CD14-positive monocyte (primary cell): ENCODE results near the gene SZT2. TPM values are rescaled to one million over a fixed set of nuclear protein-coding genes. Genes with fewer than 3 reads are reported as not detected.

Experiments used
- DNase-seq, 3 donors: peaks; one replicate each; pipeline ENCODE4 v3.0.0-alpha.2; 2011 to 2022
- H2AFZ ChIP-seq: 2 replicates; pipeline ENCODE4 v1.6.0; 2012; ENCODE audit warnings: mild to moderate bottlenecking, low read depth, low read length, inconsistent platforms; ENCODE audit not compliant: insufficient read depth, poor library complexity, severe bottlenecking
- H3K27ac ChIP-seq, 2 donors: 1 replicate in 1 of 2; 2 replicates in 1 of 2; pipeline ENCODE4 v1.5.1; 2012 to 2013; ENCODE audit warnings: low read length in 2 of 2, control low read depth in 1 of 2, inconsistent platforms in 1 of 2, low read depth in 1 of 2, mild to moderate bottlenecking in 1 of 2
- H3K27me3 ChIP-seq, 2 donors: one replicate each; pipeline versions ENCODE4 v1.6.0 to v1.6.1; 2011 to 2013; ENCODE audit warnings: low read length in 2 of 2; ENCODE audit not compliant: control insufficient read depth in 2 of 2, insufficient read depth in 2 of 2
- H3K36me3 ChIP-seq, 2 donors: replicated peaks in 1 of 2; 1 replicate in 1 of 2; 2 replicates in 1 of 2; pipeline versions ENCODE4 v1.5.1 to v1.6.1; 2012 to 2013; ENCODE audit warnings: low read length in 2 of 2, control low read depth in 1 of 2, inconsistent platforms in 1 of 2, mild to moderate bottlenecking in 1 of 2; ENCODE audit not compliant: insufficient read depth in 2 of 2, control insufficient read depth in 1 of 2
- H3K4me1 ChIP-seq, 2 donors: 1 replicate in 1 of 2; 2 replicates in 1 of 2; pipeline versions ENCODE4 v1.5.1 to v1.6.1; 2012 to 2013; ENCODE audit warnings: low read length in 2 of 2, control low read depth in 1 of 2, inconsistent platforms in 1 of 2, mild to moderate bottlenecking in 1 of 2, moderate library complexity in 1 of 2; ENCODE audit not compliant: insufficient read depth in 2 of 2, control insufficient read depth in 1 of 2
- H3K4me2 ChIP-seq: replicated peaks from 2 replicates; pipeline ENCODE3; 2012; ENCODE audit warnings: low read length, moderate library complexity, mild to moderate bottlenecking; ENCODE audit not compliant: poor library complexity, severe bottlenecking; ENCODE audit errors: extremely low read depth
- H3K4me3 ChIP-seq, 3 experiments: fragments of 200-600 bp in 1 of 3; sonication (generic) in 1 of 3; replicated peaks in 1 of 3; 1 replicate in 2 of 3; 2 replicates in 1 of 3; pipeline ENCODE4 v1.5.1; 2011 to 2013; ENCODE audit warnings: low read length in 3 of 3, mild to moderate bottlenecking in 3 of 3, control low read depth in 2 of 3, low read depth in 2 of 3, inconsistent platforms in 1 of 3, moderate library complexity in 1 of 3
- H3K79me2 ChIP-seq: 2 replicates; pipeline ENCODE4 v1.6.0; 2012; ENCODE audit warnings: mild to moderate bottlenecking, control low read depth, inconsistent platforms, low read length, moderate library complexity; ENCODE audit not compliant: insufficient read depth
- H3K9ac ChIP-seq: 2 replicates; pipeline ENCODE4 v1.6.0; 2017; ENCODE audit warnings: low read length, mild to moderate bottlenecking; ENCODE audit not compliant: insufficient read depth, poor library complexity, severe bottlenecking
- H3K9me3 ChIP-seq, 2 donors: replicated peaks in 1 of 2; 1 replicate in 1 of 2; 2 replicates in 1 of 2; pipeline versions ENCODE4 v1.5.1 to v1.6.1; 2012 to 2013; ENCODE audit warnings: low read length in 2 of 2, control low read depth in 1 of 2; ENCODE audit not compliant: control insufficient read depth in 1 of 2, insufficient read depth in 1 of 2
- H4K20me1 ChIP-seq: 2 replicates; pipeline ENCODE4 v1.6.0; 2012; ENCODE audit warnings: mild to moderate bottlenecking, low read length, control low read depth, moderate library complexity; ENCODE audit not compliant: insufficient read depth
- H3K27ac Mint-ChIP-seq, 7 donors: one replicate each; pipeline ENCODE4 v1.8.0; 2020; ENCODE audit warnings: mild to moderate bottlenecking in 7 of 7, mixed read lengths in 7 of 7, moderate library complexity in 6 of 7, inconsistent platforms in 2 of 7
- H3K27me3 Mint-ChIP-seq, 3 donors: one replicate each; pipeline ENCODE4 v1.8.0; 2021 to 2022; ENCODE audit warnings: low read depth in 3 of 3, mild to moderate bottlenecking in 3 of 3, mixed read lengths in 3 of 3, moderate library complexity in 3 of 3, inconsistent platforms in 1 of 3
- H3K36me3 Mint-ChIP-seq, 2 donors: one replicate each; pipeline ENCODE4 v1.8.0; 2020; ENCODE audit warnings: mixed read lengths in 2 of 2, inconsistent platforms in 1 of 2, mild to moderate bottlenecking in 1 of 2
- H3K4me1 Mint-ChIP-seq: one replicate; pipeline ENCODE4 v1.8.0; 2020; ENCODE audit warnings: mild to moderate bottlenecking, mixed read lengths
- H3K4me3 Mint-ChIP-seq, 2 donors: one replicate each; pipeline ENCODE4 v1.8.0; 2020; ENCODE audit warnings: mild to moderate bottlenecking in 2 of 2, mixed read lengths in 2 of 2, moderate library complexity in 1 of 2
- H3K9me3 Mint-ChIP-seq, 7 donors: one replicate each; pipeline ENCODE4 v1.8.0; 2020 to 2022; ENCODE audit warnings: mixed read lengths in 7 of 7, mild to moderate bottlenecking in 6 of 7, moderate library complexity in 6 of 7, inconsistent platforms in 2 of 7
- WGBS: methylation state at CpG from one replicate; pipeline ENCODE4 v1.1.5; 2013; ENCODE audit warnings: missing lambda C conversion rate; ENCODE audit not compliant: insufficient coverage; 5-methylcytosine and 5-hydroxymethylcytosine counted together
- intact Hi-C, 2 donors: fragments of 100-400 bp; cut with micrococcal nuclease; formaldehyde crosslinking; loops; one replicate each; pipeline versions ENCODE4 v1.15.0 to v1.15.1; 2023
- polyA plus RNA-seq, 3 donors: library from polyadenylated mRNA; depleted of rRNA in 1 of 3; unstranded in 2 of 3; stranded (reverse) in 1 of 3; fragments of 300-500 nt in 2 of 3; fragments of >200 nt in 1 of 3; fragmentation: Illumina TruSeq in 2 of 3; gene quantifications; 1 replicate in 2 of 3; 2 replicates in 1 of 3; pipeline ENCODE4 v1.2.3, GENCODE V29; 2012 to 2021
- TF ChIP-seq, protein P1 (sequence below): fragments of 200-600 bp; IDR thresholded peaks from one replicate; pipeline ENCODE4 v1.8.0; 2022; ENCODE audit warnings: antibody characterized with exemption, mild to moderate bottlenecking

The SZT2 gene
- polyA plus RNA-seq, 3 donors: 2.4 to 29.9 (median 2.6) TPM

DNA sequence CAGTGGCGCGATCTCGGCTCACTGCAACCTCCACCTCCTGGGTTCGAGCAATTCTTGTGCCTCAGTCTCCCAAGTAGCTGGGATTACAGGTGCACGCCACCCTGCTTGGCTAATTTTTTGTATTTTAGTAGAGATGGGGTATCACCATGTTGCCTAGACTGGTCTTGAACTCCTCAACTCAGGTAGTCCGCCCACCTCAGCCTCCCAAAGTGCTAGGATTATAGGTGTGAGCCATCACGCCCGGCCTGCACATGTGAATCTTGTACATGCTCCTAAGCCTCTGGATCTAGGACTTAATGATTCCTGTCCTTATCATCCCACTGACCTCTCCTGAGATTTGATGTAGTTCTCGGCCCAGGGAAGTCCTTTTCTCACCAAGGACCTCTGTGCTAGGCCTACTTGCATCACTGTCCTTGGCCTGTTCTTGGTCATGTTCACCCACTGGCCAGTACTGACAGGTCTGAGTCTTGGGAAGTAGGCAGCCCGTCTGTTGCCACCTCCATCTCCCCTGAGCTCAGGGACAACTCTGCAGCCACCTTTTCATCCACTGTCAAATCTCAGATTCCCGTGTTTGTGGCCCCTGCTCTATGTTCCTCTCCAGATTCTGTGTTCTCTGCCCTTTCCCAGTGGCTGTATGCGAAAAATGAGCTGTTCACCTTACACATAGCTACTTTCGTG, 54.6 kb downstream of the SZT2 start:
- Histone ChIP-seq H2AFZ (no peak overlapping the region), H3K27me3 (no peaks in the 10 kb centered on the region), H3K79me2 (no peaks in the 10 kb centered on the region), H3K27ac (no peak overlapping the region), H3K4me2 (no peak overlapping the region), H3K9ac (no peak overlapping the region), H3K4me1 (no peaks in the 10 kb centered on the region), H3K9me3 (no peaks in the 10 kb centered on the region), H3K36me3 (peaks cover 99 to 100% of the 10 kb centered on the region in 2 donors), H3K4me3 (no peak overlapping the region), H4K20me1 (no peaks in the 10 kb centered on the region)
- TF ChIP-seq, protein P1, sequence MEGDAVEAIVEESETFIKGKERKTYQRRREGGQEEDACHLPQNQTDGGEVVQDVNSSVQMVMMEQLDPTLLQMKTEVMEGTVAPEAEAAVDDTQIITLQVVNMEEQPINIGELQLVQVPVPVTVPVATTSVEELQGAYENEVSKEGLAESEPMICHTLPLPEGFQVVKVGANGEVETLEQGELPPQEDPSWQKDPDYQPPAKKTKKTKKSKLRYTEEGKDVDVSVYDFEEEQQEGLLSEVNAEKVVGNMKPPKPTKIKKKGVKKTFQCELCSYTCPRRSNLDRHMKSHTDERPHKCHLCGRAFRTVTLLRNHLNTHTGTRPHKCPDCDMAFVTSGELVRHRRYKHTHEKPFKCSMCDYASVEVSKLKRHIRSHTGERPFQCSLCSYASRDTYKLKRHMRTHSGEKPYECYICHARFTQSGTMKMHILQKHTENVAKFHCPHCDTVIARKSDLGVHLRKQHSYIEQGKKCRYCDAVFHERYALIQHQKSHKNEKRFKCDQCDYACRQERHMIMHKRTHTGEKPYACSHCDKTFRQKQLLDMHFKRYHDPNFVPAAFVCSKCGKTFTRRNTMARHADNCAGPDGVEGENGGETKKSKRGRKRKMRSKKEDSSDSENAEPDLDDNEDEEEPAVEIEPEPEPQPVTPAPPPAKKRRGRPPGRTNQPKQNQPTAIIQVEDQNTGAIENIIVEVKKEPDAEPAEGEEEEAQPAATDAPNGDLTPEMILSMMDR: no peak
- intact Hi-C loops: no loop called here
- no peaks in the 10 kb centered on the region for H3K4me1 Mint-ChIP-seq
- no peak for DNase-seq
- H3K9me3 Mint-ChIP-seq: peaks cover 0 to 2% (median 0%) of the 10 kb centered on the region in 7 donors
- H3K27me3 Mint-ChIP-seq: peaks cover 0 to 4% (median 3%) of the 10 kb centered on the region in 3 donors
- H3K27ac Mint-ChIP-seq: no peak overlapping the region
- WGBS: 98% methylated on average over 9 of the region's 13 CpGs
- H3K36me3 Mint-ChIP-seq: peaks cover 95 to 98% of the 10 kb centered on the region in 2 donors
- H3K4me3 Mint-ChIP-seq: no peak overlapping the region

DNA sequence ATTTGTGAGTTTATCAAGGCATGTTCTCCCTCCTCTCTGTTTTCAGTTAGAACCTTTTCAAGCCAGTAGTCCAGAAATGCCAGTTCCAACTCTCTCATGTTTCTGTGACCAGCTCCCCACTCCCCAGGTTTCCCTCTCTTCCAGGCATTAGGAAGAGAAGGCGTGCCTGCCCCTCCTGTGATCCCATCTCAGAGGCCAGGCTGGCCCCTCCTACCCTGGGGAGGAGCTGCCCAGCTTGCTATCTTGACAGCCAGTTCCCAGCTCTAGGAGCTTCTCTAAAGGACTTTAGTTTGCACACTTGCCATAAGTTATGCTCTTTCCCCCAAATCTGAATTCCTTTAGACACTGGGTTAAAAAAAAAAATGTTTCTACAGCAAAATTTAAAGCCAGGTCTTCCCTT, 55.1 kb downstream of the SZT2 start:
- peaks cover 0 to 3% (median 2%) of the 10 kb centered on the region in 3 donors for H3K27me3 Mint-ChIP-seq
- peaks cover 0 to 2% (median 0%) of the 10 kb centered on the region in 7 donors for H3K9me3 Mint-ChIP-seq
- Histone ChIP-seq H3K4me1 (no peaks in the 10 kb centered on the region), H3K9me3 (no peaks in the 10 kb centered on the region), H3K4me2 (no peak overlapping the region), H3K4me3 (no peak overlapping the region), H3K36me3 (peaks cover 99 to 100% of the 10 kb centered on the region in 2 donors), H3K79me2 (no peaks in the 10 kb centered on the region), H2AFZ (no peak overlapping the region), H3K9ac (no peak overlapping the region), H3K27me3 (no peaks in the 10 kb centered on the region), H4K20me1 (no peaks in the 10 kb centered on the region), H3K27ac (no peak overlapping the region)
- no peak overlapping the region for H3K4me3 Mint-ChIP-seq
- H3K36me3 Mint-ChIP-seq: peaks cover 96 to 98% of the 10 kb centered on the region in 2 donors
- H3K27ac Mint-ChIP-seq: no peak overlapping the region
- TF ChIP-seq, protein P1: no peak
- no peaks in the 10 kb centered on the region for H3K4me1 Mint-ChIP-seq
- intact Hi-C loops: no loop called here
- DNase-seq: no peak
- WGBS: 100% methylated on average over 1 of the region's 1 CpG
